IPS-NIHi7 (cell line): ENCODE results near the gene TSEN54.
"Not testable (repeated sequence)": the region's sequence is repeated elsewhere in the genome, so short reads cannot be mapped to it uniquely, and the experiment has no call there.

Experiments
- DNase-seq: peaks from one replicate; pipeline ENCODE4 v3.0.0; 2012; ENCODE audit warnings: mixed read lengths; ENCODE audit errors: extremely low spot score

Gene TSEN54

GRCh38 chr17:75518201-75518600, 1.9 kb downstream of the TSEN54 start:
- DNase-seq, result no peak

- DNase-seq, result no peak
Measured at GRCh38 chr17:75518983-75519537, 2.7 kb downstream of the TSEN54 start.

GRCh38 chr17:75520413-75520812, 4.1 kb downstream of the TSEN54 start:
- not testable (repeated sequence) for DNase-seq

- DNase-seq, result no peak
Measured at GRCh38 chr17:75521290-75521689, 5.0 kb downstream of the TSEN54 start.

- no peak for DNase-seq
Measured at GRCh38 chr17:75521951-75522727, 5.8 kb downstream of the TSEN54 start.

GRCh38 chr17:75523647-75524046, 7.3 kb downstream of the TSEN54 start:
- no peak for DNase-seq

- no peak for DNase-seq
Measured at GRCh38 chr17:75524269-75524969, 8.1 kb downstream of the TSEN54 start.

GRCh38 chr17:75524970-75525805, 8.9 kb downstream of the TSEN54 start, which contains the start of gene LLGL2:
Gene LLGL2, plus strand, starts transcription at chr17:75525697. Its CDS starts 17,730 bp downstream, at chr17:75543427.
- peak; percentile 97 for DNase-seq

GRCh38 chr17:75525806-75526554, 9.7 kb downstream of the TSEN54 start:
- no peak for DNase-seq

GRCh38 chr17:75526555-75527270, 10.4 kb downstream of the TSEN54 start:
- DNase-seq, result no peak

- no peak for DNase-seq
Measured at GRCh38 chr17:75530837-75531720, 14.8 kb downstream of the TSEN54 start.

- no peak for DNase-seq
Measured at GRCh38 chr17:75531721-75532072, 15.4 kb downstream of the TSEN54 start.

- no peak for DNase-seq
Measured at GRCh38 chr17:75535119-75535537, 18.8 kb downstream of the TSEN54 start.

GRCh38 chr17:75535871-75536270, 19.5 kb downstream of the TSEN54 start:
- no peak for DNase-seq

GRCh38 chr17:75536366-75536765, 20.0 kb downstream of the TSEN54 start:
- DNase-seq, result no peak

GRCh38 chr17:75539967-75540729, 23.8 kb downstream of the TSEN54 start:
- DNase-seq, result no peak

- no peak for DNase-seq
Measured at GRCh38 chr17:75540923-75541503, 24.7 kb downstream of the TSEN54 start.

- DNase-seq, result no peak
Measured at GRCh38 chr17:75542229-75542628, 25.9 kb downstream of the TSEN54 start.
